Fibroblast of lung (primary cell): Measurements from ENCODE around the gene TGIF2. TPM values are rescaled to one million over a fixed set of nuclear protein-coding genes. Genes with fewer than 3 reads are reported as not detected.

Experiments used
- DNase-seq, 2 donors: peaks; one replicate each; pipeline versions ENCODE4 v3.0.0 to v3.0.0-alpha.2; 2010; ENCODE audit warnings: low read depth in 2 of 2
- H2AFZ ChIP-seq: 2 replicates; pipeline ENCODE4 v1.5.1; 2012; ENCODE audit warnings: low read length, control low read depth, inconsistent platforms
- H3K27ac ChIP-seq: 2 replicates; pipeline ENCODE4 v1.5.1; 2011; ENCODE audit warnings: low read length, control low read depth; ENCODE audit not compliant: insufficient read depth
- H3K27me3 ChIP-seq: 2 replicates; pipeline ENCODE4 v1.5.1; 2011; ENCODE audit warnings: mild to moderate bottlenecking, low read length; ENCODE audit not compliant: control insufficient read depth, insufficient read depth
- H3K36me3 ChIP-seq: 2 replicates; pipeline ENCODE4 v1.5.1; 2011; ENCODE audit warnings: low read length; ENCODE audit not compliant: control insufficient read depth, insufficient read depth
- H3K4me1 ChIP-seq: 2 replicates; pipeline ENCODE4 v1.5.1; 2011; ENCODE audit warnings: low read length; ENCODE audit not compliant: control insufficient read depth, insufficient read depth; ENCODE audit errors: extremely low read depth
- H3K4me2 ChIP-seq: 2 replicates; pipeline ENCODE4 v1.5.1; 2011; ENCODE audit warnings: low read length, control low read depth; ENCODE audit not compliant: insufficient read depth; ENCODE audit errors: extremely low read depth
- H3K4me3 ChIP-seq, 4 experiments: fragments of 200-600 bp in 1 of 4; sonication (generic) in 1 of 4; replicated peaks in 1 of 4; 2 replicates each; pipeline ENCODE4 v1.5.1; 2011 to 2016; ENCODE audit warnings: low read length in 4 of 4, low read depth in 3 of 4, mild to moderate bottlenecking in 3 of 4, control low read depth in 2 of 4, inconsistent platforms in 1 of 4, mixed read lengths in 1 of 4; ENCODE audit not compliant: insufficient read depth in 1 of 4; ENCODE audit errors: control extremely low read depth in 1 of 4
- H3K79me2 ChIP-seq: 2 replicates; pipeline ENCODE4 v1.5.1; 2012; ENCODE audit warnings: mild to moderate bottlenecking, low read length, inconsistent platforms; ENCODE audit not compliant: control insufficient read depth, insufficient read depth
- H3K9ac ChIP-seq: 2 replicates; pipeline ENCODE4 v1.5.1; 2011; ENCODE audit warnings: mild to moderate bottlenecking, low read length, control low read depth; ENCODE audit not compliant: insufficient read depth
- H3K9me3 ChIP-seq: 2 replicates; pipeline ENCODE4 v1.5.1; 2012; ENCODE audit warnings: low read depth, low read length; ENCODE audit not compliant: control insufficient read depth, insufficient read depth
- H4K20me1 ChIP-seq: 2 replicates; pipeline ENCODE4 v1.5.1; 2011; ENCODE audit warnings: low read length; ENCODE audit not compliant: control insufficient read depth, insufficient read depth; ENCODE audit errors: extremely low read depth
- EZH2 ChIP-seq: IDR thresholded peaks from 2 replicates; pipeline ENCODE4 v1.5.1; 2012; ENCODE audit warnings: low read length, control low read depth, mild to moderate bottlenecking; ENCODE audit errors: missing control alignments
- polyA plus RNA-seq, 2 donors: library from polyadenylated mRNA; depleted of rRNA in 1 of 2; stranded (reverse) in 1 of 2; unstranded in 1 of 2; fragments of >200 nt; gene quantifications; 2 replicates each; pipeline ENCODE4 v1.2.1, GENCODE V29; 2011 to 2012; ENCODE audit warnings: missing spikeins in 1 of 2
- total RNA-seq: library from RNA; depleted of rRNA; stranded (reverse); fragments of >200 nt; gene quantifications from 2 replicates; pipeline ENCODE4 v1.2.1, GENCODE V29; 2014
- TF ChIP-seq, protein P1 (sequence below), 2 donors: IDR thresholded peaks in 1 of 2; conservative IDR thresholded peaks in 1 of 2; 1 replicate in 1 of 2; 2 replicates in 1 of 2; pipeline ENCODE4 v1.5.1; 2011 to 2012; ENCODE audit warnings: low read length in 2 of 2, control low read depth in 1 of 2, inconsistent platforms in 1 of 2, low read depth in 1 of 2, mild to moderate bottlenecking in 1 of 2

The TGIF2 gene
- total and polyA plus RNA-seq, 2 donors (not counting 1 experiment from before 2014, with no cell fraction given), result 3.8 to 9.9 TPM

DNA sequence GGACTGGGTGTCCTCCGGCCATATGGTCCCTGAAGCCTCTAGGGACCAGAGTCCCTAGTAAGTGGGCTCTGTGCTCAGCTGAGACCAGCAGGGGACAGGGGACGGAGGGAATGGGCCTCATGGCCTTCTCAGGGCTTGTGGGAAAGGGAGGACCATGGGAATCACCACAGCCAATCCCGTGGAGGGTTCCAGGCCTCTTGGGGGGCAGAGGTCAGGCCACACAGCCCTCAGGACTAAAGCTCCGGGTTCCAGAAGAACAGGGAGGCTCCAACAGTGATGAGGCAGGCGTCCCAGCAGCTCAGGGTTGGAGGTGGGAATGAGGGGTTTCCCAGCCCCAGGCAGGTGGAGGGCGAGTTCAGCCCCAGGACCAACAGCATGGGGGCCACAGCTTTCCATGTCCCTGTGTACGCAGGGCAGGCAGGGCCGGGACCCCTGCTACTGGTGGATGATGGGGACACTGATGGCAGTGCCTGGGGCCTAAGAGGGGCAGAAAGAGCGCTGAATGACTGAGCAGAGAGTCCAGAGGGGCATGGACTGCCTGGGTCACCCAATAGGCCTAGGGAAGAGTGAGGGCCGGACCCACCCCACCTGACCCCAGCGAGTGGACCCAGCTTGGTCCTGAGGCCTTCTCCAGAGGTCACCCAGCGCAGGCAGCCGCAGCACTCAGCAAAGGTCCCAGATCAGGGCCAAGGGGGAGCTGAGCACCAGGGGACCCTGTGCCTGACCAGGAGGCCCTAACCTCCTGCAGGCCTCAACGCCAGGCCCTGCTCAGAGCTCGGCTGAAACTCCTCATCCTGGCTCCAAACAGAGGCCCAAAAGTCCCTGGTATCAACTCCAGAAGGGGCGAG, 23.2 kb upstream of the TGIF2 start:
- Histone ChIP-seq H3K4me2 (no peak overlapping the region), H3K4me3 (no peak overlapping the region), H3K36me3 (peaks cover 24% of the 10 kb centered on the region), H4K20me1 (no peaks in the 10 kb centered on the region), H3K27ac (no peak overlapping the region), H3K9ac (no peak overlapping the region), H2AFZ (no peak overlapping the region), H3K27me3 (no peaks in the 10 kb centered on the region), H3K79me2 (peaks cover 2% of the 10 kb centered on the region), H3K4me1 (no peaks in the 10 kb centered on the region), H3K9me3 (no peaks in the 10 kb centered on the region)
- TF ChIP-seq EZH2, result no peak
- TF ChIP-seq, protein P1, sequence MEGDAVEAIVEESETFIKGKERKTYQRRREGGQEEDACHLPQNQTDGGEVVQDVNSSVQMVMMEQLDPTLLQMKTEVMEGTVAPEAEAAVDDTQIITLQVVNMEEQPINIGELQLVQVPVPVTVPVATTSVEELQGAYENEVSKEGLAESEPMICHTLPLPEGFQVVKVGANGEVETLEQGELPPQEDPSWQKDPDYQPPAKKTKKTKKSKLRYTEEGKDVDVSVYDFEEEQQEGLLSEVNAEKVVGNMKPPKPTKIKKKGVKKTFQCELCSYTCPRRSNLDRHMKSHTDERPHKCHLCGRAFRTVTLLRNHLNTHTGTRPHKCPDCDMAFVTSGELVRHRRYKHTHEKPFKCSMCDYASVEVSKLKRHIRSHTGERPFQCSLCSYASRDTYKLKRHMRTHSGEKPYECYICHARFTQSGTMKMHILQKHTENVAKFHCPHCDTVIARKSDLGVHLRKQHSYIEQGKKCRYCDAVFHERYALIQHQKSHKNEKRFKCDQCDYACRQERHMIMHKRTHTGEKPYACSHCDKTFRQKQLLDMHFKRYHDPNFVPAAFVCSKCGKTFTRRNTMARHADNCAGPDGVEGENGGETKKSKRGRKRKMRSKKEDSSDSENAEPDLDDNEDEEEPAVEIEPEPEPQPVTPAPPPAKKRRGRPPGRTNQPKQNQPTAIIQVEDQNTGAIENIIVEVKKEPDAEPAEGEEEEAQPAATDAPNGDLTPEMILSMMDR (conservative IDR thresholded peaks at IDR 0.05 in 1 of 2, IDR thresholded peaks at IDR 0.05 in 1 of 2; ENCODE audit: low read depth in 1 of 2, low read length in 2 of 2), result no peak
- no peak for DNase-seq

DNA sequence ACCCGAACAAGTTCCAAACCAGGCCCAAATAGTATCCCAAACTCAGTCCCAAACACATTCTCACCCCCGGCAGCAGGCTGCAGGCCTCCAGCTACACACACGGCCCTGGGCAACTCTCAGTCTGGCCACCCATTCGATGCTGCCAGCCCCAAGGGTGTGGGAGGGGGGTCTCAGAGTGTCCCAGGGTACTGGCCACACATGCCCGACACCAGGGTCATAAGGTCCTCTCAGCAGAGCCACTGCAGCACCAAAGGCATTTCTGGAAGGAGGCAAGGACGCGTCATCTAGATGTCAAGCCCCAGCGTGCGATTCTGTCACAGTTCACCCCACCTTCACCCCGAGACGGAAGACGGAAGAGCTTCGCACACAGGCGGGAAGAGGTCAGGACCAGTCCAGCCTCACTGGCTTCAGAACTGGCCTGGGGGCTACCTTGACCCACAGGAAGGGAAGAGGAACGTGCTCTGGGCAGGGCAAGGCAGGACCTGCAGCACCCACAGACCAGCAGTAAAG, 22.6 kb upstream of the TGIF2 start:
- Histone ChIP-seq H3K36me3 (peaks cover 23% of the 10 kb centered on the region), H4K20me1 (no peaks in the 10 kb centered on the region), H2AFZ (no peak overlapping the region), H3K4me1 (no peaks in the 10 kb centered on the region), H3K79me2 (peaks cover 2% of the 10 kb centered on the region), H3K4me3 (no peak overlapping the region), H3K27ac (no peak overlapping the region), H3K9ac (no peak overlapping the region), H3K9me3 (no peaks in the 10 kb centered on the region), H3K27me3 (no peaks in the 10 kb centered on the region), H3K4me2 (no peak overlapping the region)
- peak in 1 of 2 donors; percentile 38 for DNase-seq
- TF ChIP-seq, protein P1 (conservative IDR thresholded peaks at IDR 0.05 in 1 of 2, IDR thresholded peaks at IDR 0.05 in 1 of 2; ENCODE audit: low read depth in 1 of 2, low read length in 2 of 2), result no peak
- no peak for TF ChIP-seq EZH2

DNA sequence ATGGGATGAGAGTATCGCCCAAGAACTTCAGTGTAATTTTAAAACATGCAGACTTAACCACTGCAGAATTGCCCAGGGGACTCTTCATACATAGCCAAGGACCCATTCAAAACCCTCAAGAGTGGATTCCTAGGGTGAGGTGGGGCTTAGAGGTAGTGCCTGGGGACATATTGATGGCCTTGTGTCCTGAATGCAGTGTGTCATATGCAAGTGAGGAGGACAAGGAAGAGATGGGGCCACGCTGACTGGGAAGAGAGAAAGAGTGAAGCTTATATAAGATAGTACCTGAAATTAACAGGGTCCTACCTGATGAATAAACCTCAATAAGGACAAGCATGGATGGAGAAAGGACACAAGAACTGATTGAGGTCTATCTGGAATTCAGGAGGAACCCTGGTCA, 18.1 kb upstream of the TGIF2 start:
- H3K4me1 ChIP-seq, result no peaks in the 10 kb centered on the region
- no peak overlapping the region for H3K27ac ChIP-seq
- no peak for DNase-seq
- H3K4me3 ChIP-seq, result no peak overlapping the region
- TF ChIP-seq, protein P1 (conservative IDR thresholded peaks at IDR 0.05 in 1 of 2, IDR thresholded peaks at IDR 0.05 in 1 of 2; ENCODE audit: low read depth in 1 of 2, low read length in 2 of 2), result no peak
- no peak for TF ChIP-seq EZH2
- H3K79me2 ChIP-seq, result no peaks in the 10 kb centered on the region
- no peak overlapping the region for H2AFZ ChIP-seq
- no peak overlapping the region for H3K4me2 ChIP-seq
- no peaks in the 10 kb centered on the region for H3K36me3 ChIP-seq
- no peak overlapping the region for H3K9ac ChIP-seq
- H4K20me1 ChIP-seq, result no peaks in the 10 kb centered on the region
- no peaks in the 10 kb centered on the region for H3K27me3 ChIP-seq
- no peaks in the 10 kb centered on the region for H3K9me3 ChIP-seq
